ENCODE measurements around the gene SHC3. TPM values are rescaled to one million over a fixed set of nuclear protein-coding genes. Genes with fewer than 3 reads are reported as not detected.

Gene SHC3
- polyA plus RNA-seq, 1 donor: 0.67 TPM

DNA sequence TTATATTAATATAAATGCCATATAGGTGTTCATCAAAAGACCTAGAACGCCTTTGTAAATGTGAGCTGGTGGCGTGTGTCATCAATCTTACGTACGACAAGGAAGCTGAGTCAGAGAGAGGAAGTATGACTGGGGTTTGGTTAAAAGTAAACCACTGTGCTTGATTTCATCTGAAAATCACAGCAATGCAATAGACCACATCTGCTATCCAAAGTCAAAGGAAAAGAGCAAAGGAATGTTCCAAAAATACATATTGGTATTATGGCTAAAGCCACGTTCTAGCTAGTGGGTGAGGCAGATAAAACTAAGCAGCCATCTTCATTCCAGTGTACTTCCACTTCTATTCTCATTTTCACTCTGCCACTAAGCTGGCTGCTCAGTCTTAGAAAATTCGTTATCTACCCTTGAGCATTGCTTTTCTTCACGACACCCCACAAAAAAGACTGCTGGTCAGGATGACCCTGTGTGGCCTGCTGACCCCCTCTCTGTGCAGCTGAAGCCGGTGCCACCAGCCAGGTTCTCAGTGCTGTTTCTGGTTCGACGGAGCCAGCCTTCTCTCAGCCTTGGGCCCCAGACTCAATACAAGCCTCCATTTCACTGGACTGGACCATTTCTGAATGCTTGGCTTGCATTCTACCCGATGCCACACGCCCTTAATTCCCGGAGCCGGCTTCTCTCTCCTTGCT is 23.8 kb downstream of the SHC3 start:
- DNase-seq: no peak

DNA sequence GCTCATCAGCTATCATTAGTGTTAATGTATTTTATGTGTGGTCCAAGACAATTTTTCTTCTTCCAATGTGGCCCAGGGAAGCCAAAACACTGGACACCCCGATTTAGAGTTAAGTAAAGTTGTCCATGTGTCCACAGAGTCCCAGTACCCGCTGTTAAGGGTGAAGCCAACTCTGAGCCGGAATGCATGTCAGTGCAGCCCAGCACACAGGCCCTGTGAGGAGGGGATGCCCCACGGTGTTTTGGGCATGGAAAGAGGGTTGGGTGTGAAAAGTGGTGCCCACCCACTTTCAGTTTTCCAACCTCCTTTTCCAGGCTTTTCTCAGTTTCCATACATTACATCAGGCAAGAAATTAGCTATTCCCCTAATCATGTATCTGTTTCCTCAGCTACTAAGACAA is 24.4 kb downstream of the SHC3 start:
- DNase-seq: no peak

DNA sequence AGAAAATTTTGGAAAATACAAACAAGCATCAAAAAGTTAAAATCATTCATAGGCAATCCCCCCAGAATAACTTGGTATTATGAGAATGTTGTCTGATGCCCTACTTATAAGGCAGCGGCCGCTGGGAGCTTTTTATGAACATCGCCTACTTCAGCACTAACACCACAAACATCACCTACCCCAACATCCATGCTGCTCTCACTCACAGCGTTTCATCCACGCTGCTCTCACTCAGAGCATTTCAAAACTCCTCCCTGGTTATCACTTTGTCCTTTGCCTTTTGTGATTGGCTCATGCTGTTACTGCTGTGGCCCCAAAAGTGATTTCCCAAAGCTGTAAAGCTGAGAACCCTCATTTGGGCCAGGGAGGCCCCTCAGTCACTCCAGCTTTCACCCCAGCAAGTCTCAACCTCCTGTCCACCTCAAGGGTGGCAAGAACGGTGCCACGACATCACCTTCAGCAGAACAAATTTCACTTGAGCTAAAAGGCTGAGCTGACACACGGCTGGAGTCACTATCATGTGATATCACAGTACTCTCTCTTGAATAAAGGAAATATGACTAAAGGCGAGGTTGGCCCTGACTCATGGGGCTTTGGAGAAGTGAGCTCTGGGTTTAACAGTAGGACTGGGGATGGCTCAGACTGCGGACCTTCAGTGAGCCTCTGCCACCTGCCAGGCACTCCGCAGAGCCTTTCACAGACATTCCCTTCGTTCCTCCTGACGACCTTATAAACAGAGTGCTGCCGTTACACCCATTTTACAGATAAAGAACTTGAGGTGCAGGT is 25.2 kb downstream of the SHC3 start:
- no peak for DNase-seq

DNA sequence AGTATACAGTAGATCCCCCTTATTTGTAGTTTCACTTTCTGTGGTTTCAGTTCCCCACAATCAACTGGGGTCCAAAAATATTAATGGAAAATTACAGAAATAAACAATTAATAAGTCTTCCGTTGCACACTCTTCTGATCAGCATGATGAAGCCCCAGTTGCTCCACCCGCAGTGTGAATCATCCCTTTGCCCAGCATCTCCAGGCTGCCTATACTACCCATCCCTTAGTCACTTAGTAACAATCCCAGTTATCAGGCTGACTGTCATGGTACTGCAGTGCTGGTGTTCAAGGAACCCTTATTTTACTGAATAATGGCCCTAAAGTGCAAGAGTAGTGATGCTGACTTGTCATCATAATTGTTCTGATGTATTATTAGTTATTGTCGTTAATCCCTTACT is 28.9 kb downstream of the SHC3 start:
- no peak for DNase-seq

DNA sequence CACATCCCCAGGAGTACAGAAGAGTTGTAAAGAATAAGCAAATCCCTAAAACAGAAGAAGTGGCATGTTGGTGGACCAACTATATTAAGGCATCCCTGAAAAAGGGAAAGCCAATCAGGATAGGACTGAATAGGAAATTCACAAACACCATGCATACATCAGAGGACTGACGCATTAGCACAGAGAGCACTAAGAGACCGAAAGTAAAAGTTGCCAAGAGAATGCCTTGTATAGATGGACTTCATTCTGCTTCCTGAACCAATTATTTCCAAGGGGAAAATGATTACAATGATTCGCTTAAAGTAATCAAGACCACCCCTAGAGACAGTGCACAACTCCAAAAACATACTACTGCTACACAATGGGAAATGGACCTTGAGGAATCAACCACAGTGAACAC is 33.5 kb downstream of the SHC3 start:
- no peak for DNase-seq

DNA sequence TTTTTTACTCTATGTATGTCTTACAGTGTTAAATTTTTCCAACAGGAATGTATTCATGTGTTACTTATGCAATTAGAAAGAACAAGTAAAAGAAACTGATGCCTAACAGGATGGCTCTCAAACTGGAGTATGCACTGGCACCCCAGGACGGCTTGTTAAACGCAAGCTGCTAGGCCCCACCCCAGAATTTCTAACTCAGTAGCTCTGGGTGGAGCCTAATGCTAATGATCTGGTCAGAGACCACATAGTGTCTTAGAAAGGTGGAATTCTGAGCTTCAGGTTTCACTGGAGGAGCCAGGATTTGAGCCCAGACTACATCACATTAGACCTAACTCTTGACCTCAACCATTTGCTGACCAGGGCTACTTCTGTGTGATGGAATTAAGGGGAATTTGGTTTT is 34.4 kb downstream of the SHC3 start:
- no peak for DNase-seq

DNA sequence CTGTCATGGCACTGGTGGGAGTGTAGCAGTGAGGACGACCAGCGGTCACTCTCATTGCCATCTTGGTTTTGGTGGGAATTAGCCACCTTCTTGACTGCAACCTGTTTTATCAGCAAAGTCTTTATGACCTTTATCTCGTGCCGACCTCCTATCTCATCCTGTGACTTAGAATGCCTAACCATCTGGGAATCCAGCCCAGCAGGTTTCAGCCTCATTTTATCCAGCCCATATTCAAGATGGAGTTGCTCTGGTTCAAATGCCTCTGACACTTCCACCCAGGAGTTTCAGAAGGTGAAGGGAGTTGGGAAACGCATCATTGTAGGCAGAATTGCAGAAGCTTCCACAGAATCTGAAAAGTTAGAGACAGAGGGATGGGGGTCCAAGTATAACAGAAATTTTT is 35.4 kb downstream of the SHC3 start:
- DNase-seq: no peak

DNA sequence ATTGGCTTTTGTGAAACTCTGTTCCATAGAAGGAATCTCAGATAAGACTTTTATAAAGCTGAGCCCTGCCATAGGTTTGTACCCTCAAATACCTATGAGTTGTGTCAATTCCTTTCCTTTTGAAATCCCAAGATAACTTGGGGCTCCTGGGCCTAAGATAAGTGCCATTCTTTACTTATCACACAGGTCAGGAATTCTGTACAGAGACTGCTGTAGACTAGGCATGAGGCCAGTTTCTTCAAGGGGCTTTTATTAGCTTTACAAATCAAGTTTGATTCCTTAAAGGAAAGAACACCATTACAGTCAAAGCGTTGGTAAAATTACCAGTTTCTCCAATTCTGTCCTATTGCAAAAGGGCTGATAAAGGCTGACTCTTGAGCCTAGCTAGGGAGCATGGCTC is 39.2 kb downstream of the SHC3 start:
- DNase-seq: no peak

DNA sequence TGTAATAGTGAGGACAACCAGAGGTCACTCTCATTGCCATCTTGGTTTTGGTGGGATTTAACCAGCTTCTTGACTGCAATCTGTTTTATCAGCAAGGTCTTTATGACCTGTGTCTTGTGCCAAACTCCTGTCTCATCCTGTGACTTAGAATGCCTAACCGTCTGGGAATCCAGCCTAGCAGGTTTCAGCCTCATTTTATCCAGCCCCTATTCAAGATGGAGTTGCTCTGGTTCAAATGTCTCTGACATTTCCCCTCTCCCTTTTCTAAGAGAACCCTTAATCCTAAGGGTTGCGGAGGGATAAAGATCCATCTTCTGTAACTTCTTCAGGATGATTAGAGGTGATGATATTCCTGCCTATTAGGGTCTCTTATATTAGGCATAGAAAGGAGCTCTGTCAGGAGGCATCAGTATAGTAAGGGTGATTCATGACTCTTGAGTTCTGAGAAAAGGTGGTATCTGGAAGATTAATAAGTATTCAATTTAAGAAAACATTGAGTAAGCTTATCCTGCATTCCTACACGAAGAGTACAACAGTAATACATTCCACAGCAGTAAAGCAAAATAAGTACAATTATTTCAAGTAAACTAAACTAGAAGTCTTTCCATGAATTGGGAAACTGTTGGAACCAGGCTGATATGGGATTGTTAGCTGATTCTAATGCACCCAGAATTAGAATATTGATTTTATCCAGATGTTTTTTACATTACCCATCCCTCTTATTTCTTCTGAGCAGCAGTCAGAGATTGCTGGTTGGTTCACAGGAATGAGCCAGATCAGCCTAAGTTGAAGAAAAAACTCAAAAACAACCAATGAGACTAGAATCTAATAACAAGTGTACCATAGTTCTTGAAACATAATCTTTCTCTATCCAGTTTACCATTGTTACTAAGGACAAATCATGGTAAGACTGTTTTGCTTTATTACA is 39.9 kb downstream of the SHC3 start:
- DNase-seq: no peak

DNA sequence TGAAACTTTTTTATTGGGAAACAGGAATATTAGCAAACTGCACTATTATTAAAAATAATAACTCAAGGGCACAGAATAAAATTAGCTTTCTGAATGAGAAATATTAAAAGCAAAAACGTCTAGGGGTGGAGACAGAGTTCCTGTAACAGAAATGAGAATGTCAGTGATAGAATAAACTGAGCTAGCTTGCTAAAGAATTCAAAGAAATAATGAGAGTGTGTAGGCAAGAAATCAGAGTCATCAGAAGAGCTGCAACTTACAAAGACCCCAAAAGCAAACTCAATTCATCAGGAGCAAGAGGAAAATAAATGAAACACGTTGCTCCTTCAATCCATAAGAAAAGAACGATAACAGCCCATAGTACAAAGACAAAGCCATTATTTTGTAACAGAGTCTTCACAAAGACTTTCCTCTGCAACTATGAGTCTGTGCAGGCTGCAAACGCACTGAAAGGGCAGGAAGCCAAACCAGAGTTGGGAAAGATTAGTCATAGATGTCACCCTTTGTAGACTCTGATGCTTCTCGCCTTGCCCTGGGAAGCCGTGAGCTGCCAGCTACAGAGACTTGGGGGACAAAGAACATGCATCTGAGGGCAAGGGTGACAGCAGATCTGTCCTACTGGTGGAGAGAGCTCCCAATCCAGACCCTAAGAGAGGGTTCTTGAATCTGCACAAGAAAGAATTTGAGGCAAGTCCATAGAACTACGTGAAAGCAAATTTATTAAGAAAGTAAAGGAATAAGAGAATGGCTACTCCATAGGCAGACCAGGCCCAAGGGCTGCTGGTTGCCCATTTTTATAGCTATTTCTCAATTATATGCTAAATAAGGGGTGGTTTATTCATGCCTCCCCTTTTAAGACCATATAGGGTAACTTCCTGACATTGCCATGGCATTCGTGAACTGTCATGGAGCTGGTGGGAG is 40.8 kb downstream of the SHC3 start:
- DNase-seq: peak; percentile 26

DNA sequence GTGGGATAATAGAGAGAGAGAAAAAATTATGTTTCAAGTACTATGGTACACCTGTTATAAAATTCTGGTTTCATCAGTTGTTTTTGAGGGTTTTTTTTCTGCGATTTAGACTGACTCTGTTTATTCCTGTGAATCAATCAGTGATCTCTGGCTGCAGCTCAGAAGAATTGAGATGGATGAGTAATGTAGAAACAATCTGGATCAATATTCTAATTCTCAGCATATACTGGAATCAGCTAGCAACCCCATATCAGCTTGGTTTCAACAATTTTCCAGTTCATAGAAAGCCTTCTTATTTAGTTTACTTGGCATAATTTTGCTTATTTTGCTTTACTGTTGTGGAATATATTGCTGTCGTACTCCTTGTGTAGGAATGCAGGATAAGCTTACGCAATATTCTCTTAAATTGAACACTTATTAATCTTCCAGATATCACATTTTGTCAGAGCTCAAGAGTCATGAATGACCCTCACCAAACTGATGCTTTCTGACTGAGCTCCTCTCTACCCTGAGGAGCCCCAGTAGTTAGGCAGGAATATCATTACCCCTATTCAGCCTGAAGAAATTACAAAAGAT is 42.9 kb downstream of the SHC3 start:
- DNase-seq: no peak

DNA sequence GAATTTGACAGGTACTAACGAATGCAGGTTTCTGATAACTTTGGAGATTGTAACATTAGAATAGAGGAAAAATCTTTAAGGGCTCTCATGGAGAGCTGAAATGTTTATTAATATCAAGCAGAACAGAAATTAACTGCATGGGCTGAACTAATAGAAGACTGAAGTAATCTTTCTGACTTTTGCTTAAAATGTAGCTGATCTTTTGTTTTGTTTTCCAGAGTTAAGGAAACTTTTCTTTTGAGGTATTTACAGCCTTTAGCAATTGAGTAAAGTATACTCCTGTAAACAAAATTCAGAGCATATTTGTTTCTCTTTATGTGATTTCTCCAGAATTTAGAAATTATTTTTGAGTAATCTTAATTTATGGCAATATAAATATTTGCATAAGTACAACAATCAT is 43.9 kb downstream of the SHC3 start:
- no peak for DNase-seq

DNA sequence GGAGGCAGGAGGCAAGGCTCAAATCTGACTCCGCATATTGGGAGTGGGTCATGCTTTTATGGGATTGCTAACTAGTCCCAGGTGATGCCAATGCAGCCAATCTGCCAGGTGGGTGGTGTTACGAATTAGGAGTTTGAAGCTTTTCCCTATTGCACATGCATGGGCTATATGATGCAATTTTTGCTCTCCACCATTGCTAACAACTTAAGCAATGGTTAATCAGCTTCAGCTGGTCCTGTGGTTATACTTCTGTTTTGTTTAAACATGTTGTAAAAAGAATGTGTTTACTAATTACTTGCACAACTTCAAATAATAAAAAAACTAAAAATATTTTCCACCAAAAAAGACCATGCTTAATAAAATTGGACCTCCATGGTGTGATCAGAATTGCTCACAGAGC is 55.7 kb downstream of the SHC3 start:
- no peak for DNase-seq

DNA sequence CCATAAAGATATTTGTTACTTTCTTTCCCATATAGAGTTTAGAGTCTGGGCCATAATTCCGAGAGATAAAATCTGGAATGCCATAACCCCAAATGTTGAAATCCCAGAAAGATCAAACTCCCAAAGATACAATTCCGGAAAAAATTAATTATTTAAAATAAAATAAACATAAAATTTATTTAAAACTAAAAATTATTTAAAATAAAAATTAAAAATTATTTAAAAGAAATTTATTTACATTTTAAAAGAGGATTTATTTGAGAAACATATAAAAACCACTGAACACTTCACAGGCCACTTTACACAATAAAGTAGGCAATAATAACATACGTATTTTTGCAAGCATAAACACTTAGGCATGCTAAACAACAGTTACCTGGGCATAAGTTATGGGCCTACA is 57.9 kb downstream of the SHC3 start:
- DNase-seq: no peak

DNA sequence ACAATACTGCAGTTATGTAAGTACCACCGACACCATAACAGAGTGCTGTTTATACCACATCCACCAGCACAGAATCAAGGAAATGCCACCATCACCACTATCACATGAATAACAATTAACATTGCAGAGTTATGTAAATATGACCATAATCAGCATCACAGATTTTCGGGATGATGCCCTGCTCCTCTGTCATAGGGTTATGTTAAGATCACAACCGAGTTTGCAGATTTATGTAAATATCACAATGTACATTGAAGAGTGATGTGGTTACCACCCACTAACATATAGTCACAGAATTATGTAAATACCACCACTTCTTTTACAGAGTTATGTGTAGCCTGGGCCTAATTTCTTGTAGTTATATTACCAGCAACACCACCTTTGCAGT is 61.8 kb downstream of the SHC3 start:
- no peak for DNase-seq

DNA sequence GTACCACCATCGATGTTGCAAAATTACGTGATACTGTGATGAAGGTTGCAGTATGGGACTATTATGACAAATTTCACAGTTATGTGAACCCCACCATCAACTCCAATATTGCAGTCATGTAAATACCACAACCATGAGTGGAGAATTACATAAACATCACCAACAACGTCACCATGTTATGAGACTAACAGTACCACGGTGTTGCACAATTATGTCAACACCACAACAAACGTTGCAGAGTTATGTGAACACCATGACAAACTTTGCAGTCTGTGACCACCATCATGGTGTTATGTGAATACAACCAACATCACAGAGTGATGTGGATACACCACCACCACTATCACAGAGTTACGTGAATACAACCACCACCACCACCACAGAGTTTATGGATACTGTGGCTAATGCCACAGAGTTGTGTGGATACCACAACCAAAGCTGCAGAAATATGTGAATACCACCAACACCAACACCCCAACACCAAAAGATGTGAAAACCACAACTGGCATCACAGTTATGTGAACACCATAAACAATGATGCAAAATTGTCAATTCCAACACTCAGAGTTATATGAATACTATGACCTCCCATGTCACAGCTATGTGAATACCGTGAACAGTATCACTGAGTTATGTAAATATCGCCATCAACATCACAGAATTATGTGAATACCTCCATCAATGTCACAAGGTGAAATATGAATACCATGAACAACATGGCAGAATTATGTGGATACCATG is 62.4 kb downstream of the SHC3 start:
- DNase-seq: no peak

DNA sequence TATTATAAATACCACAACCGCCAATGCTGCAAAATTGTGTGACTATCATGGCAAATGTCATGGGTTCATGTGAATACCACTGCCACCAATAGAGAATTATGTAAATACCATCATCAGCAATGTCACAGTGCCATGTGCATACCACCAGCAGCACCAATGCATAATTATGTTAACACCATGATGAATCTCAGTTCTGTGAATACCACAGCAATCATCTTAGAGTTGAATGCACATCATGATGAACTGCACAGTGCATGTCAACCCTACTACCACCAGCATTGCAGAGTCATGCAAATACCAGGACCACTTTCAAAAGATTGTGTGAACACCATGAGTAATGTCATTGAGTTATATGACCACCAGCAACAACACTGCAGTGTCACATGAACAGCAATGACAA is 63.2 kb downstream of the SHC3 start:
- no peak for DNase-seq

DNA sequence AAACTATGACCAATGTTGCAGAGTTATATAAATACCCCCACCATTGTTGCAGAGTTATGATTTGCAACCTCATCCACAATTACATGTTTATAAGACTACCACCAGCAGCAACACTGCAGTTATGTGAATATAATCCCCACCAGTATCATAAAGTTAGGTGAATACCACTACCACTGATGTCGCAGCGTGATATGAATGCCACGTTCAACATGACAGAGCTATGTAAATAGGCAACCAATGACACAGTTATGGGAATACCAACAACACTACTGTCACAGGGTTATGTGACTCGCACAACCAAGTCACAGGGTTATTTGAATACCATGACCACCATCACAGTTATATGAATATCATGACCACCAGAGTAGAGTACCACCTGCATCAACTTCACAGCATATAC is 63.9 kb downstream of the SHC3 start:
- no peak for DNase-seq

DNA sequence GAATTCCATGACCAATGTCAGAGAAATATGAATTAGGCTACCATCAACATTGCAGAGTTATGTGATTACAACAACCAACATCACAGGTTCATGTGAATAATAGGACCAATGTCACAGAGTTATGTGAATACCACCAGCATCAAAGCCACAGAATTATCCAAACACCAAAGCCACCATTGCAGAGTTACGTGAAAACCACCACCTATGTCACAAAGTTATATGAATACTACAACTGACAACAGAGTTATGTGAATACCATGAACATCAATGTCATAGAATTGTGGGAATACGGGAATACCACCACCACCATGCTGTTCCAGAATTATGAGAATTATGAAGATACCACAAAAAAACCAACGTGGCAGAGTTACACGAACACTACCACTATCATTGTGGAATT is 64.8 kb downstream of the SHC3 start:
- DNase-seq: no peak

DNA sequence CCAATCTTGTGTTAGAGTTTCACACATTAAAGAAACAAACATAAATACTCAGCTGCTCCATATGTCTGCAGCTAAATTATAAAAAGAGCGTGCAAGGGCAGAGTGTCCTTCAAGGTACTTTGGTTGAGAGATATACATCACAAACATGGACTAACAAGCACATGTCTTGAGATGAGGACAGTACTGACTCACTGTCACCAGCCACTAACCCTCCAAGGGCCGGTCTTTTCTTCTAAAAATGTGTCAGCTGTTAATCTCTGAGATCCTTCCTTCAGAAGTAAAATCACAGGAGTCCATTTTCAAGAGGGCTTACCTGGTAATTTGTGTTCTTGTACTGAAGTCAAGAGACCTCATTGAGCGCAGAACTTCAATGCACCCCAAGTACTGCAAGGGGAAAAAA is 66.4 kb downstream of the SHC3 start:
- DNase-seq: no peak

DNA sequence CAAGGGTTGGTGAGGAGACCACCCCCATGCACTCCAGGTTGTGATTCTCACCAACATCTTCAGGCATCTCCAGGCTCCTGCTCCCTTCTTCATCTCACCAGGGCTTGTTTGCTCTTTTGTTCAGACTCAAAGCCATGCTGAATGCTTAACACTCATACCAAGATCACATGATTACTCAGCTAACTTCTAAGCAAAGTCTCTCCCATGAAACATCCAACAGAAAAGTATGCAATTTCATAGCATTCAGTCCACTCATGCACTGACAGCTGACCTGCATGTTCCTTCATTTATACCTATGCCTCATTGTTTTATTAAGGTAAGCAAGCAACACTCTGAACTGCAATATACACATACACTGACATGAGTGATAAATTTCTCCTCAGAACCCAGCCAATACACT is 69.0 kb downstream of the SHC3 start:
- DNase-seq: no peak
